BJ (cell line): ENCODE data around the gene NPBWR2. TPM values are rescaled to one million over a fixed set of nuclear protein-coding genes. Genes with fewer than 3 reads are reported as not detected.

Experiments used
- CTCF ChIA-PET: fragments of 350-600 bp; formaldehyde crosslinking; extraction: SDS; loops from one replicate; lab custom pipeline; 2021; ENCODE audit warnings: antibody characterized with exemption, inconsistent platforms; lab: Yijun Ruan, JAX
- POLR2A ChIA-PET: fragments of 300-600 bp; sonication (Branson Sonifier 250); formaldehyde crosslinking; extraction: SDS; loops from one replicate; lab custom pipeline; 2021; ENCODE audit warnings: antibody characterized with exemption; lab: Charles Lee
- DNase-seq: peaks from one replicate; pipeline ENCODE4 v3.0.0-alpha.2; 2011; ENCODE audit warnings: low read depth
- H3K27me3 ChIP-seq: 2 replicates; pipeline ENCODE4 v1.6.0; 2011; ENCODE audit warnings: low read length; ENCODE audit not compliant: control insufficient read depth, insufficient read depth
- H3K36me3 ChIP-seq: 2 replicates; pipeline ENCODE4 v1.5.1; 2011; ENCODE audit warnings: low read length; ENCODE audit not compliant: control insufficient read depth, insufficient read depth
- H3K4me3 ChIP-seq: 2 replicates; pipeline ENCODE4 v1.5.1; 2011; ENCODE audit warnings: low read depth, mild to moderate bottlenecking, control low read depth, low read length
- polyA plus RNA-seq: library from polyadenylated mRNA; depleted of rRNA; stranded (reverse); fragments of >200 nt; gene quantifications from 2 replicates; pipeline ENCODE4 v1.2.3, GENCODE V29; 2011
- TF ChIP-seq, protein P1 (sequence below): IDR thresholded peaks from 2 replicates; pipeline ENCODE4 v1.5.1; 2011; ENCODE audit warnings: low read depth, mild to moderate bottlenecking, control low read depth, inconsistent platforms, low read length, moderate library complexity; ENCODE audit not compliant: insufficient read depth

NPBWR2 gene
- polyA plus RNA-seq, 1 experiment = not detected

DNA sequence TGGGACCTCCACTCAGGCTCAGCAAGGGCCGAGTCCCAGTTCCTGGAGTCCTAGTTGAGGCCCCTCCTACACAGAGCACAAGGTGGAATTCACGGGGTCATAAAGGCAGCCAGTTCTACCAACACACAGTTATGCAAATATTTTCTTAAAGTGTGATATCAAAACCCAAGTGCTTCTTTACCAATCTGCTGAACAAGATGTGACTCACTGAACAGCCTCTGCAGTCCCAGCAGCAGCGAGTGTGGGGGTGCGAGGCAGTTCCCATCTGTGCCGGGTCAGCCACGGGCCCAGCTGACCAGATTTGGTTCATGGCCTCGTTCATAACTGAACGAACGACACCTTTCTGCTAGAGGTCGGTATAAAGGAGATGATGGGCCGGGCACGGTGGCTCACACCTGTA, 48.8 kb downstream of the NPBWR2 start:
- Histone ChIP-seq H3K4me3 (no peak overlapping the region), H3K27me3 (no peaks in the 10 kb centered on the region; the same call in 1 of the 2 replicates), H3K36me3 (no peaks in the 10 kb centered on the region)
- ChIA-PET POLR2A (no interaction called here), CTCF (interaction anchor here (0.9 to 8.0 kb wide), 7 partner anchors 8 to 78 kb away, joined by 3 to 76 read pairs (median 4); partner anchors contain the start of genes PRPF6 and SOX18)
- TF ChIP-seq, protein P1, sequence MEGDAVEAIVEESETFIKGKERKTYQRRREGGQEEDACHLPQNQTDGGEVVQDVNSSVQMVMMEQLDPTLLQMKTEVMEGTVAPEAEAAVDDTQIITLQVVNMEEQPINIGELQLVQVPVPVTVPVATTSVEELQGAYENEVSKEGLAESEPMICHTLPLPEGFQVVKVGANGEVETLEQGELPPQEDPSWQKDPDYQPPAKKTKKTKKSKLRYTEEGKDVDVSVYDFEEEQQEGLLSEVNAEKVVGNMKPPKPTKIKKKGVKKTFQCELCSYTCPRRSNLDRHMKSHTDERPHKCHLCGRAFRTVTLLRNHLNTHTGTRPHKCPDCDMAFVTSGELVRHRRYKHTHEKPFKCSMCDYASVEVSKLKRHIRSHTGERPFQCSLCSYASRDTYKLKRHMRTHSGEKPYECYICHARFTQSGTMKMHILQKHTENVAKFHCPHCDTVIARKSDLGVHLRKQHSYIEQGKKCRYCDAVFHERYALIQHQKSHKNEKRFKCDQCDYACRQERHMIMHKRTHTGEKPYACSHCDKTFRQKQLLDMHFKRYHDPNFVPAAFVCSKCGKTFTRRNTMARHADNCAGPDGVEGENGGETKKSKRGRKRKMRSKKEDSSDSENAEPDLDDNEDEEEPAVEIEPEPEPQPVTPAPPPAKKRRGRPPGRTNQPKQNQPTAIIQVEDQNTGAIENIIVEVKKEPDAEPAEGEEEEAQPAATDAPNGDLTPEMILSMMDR = no peak
- DNase-seq = no peak

DNA sequence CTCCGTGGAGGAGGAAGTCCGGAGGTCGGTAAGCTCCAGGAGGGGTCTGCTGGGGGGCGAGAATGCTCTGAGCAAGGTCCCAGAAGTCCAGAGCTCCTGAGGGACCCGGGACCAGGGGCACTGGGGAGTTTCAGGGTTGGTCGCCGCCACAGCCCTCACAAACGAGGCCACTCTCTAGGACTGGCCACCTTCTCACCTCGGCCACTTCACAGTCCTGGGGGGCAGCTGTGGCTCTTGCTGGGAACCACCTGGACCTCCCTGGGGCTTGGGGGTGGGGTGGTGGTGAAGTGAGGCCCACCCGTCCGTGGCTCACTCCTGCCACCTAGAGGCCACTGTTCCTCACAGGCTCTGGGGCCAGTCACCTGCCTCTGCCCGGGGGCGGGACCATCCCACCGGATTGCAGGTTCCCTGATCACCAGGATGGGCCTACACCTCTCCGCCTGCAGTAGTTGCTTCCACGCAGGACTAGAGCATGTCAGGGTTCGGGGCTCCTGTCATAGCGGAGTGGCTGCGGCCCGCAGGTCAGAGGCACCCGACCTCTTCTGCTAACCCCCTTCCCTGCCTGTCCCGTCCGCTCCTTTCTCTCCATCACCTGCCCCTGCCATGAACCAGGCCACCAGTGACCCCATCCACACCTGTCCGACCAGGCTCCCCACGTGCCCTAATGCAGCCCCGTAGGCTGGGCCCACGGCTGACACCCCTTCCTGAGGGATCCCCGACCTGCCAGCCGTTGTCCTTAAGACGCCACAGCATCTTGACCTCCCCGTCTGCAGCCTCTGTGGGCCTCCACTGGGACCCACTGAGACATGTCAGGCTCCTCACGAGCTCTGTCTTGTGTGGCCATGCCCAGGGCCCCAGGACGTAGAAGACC, 49.5 kb downstream of the NPBWR2 start:
- peaks cover 1% of the 10 kb centered on the region; the same call in 1 of the 2 replicates for H3K27me3 ChIP-seq
- TF ChIP-seq, protein P1 = peak; percentile 93
- H3K36me3 ChIP-seq = no peaks in the 10 kb centered on the region
- ChIA-PET CTCF (interaction anchor here (0.7 to 8.0 kb wide), 14 partner anchors 10 to 193 kb away, joined by 3 to 76 read pairs (median 6); partner anchors contain the start of genes C20orf204, PRPF6, SAMD10 and TPD52L2), POLR2A (no interaction called here)
- DNase-seq = no peak
- no peak overlapping the region for H3K4me3 ChIP-seq

DNA sequence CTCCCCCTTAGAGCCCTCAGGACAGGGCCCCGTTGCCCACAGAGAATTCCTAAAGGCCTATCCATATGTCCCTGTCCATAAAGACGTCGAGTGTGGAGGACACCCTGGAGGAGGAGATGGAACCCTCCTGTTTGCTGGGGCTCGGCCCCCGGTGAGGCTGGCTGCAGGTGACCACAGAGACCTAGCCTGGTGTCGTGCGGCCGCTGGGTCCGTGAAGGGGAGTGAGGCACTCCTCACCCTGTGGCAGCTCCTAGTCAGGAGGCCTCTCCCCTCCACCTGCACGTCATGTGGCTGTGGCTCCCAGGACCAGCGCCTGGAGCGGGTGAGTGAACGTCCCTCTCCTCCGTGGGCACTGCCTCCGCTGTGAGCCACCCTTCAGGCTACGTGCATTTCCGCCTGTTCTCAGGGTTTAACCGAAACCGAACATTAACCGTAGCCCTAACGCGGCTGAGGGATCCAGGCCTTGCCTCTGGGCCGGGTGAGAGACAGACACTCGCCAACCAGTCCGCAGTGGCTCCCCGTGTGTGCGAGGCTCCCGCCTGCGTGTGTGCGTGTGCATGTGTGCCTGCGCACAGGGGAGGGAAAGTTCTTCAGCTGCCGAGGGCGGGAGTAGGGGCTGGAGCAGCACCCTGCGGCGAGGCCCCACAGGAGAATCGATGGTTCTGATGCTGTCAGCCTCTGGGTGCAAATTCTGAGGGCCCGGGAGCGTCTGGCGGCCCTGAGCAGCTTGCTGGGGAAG, 50.3 kb downstream of the NPBWR2 start:
- no peak for DNase-seq
- no peaks in the 10 kb centered on the region for H3K36me3 ChIP-seq
- no peak overlapping the region for H3K4me3 ChIP-seq
- TF ChIP-seq, protein P1 = no peak
- POLR2A ChIA-PET = no interaction called here
- H3K27me3 ChIP-seq = peaks cover 5% of the 10 kb centered on the region; the same call in 1 of the 2 replicates
- CTCF ChIA-PET = interaction anchor here (0.7 to 8.0 kb wide), 10 partner anchors 10 to 192 kb away, joined by 3 to 76 read pairs (median 6); partner anchors contain the start of genes C20orf204, PRPF6, SAMD10 and TPD52L2

DNA sequence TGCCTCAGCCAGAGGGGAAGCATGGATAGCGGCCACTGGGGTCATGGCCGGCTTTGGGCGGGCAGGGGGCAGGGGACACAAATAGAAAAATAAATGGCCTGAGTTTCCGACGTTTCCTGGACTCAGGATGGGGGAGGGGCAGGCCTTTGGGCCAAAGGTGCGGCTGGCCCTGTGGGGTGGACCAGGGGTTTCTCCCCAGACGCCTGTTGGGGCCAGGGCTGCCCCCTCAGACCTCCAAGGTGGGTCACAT, 50.8 kb downstream of the NPBWR2 start:
- Histone ChIP-seq H3K4me3 (no peak overlapping the region), H3K27me3 (peaks cover 7% of the 10 kb centered on the region; the same call in 1 of the 2 replicates), H3K36me3 (no peaks in the 10 kb centered on the region)
- CTCF ChIA-PET = interaction anchor here (1.4 to 8.0 kb wide), 2 partner anchors 17 to 77 kb away, joined by 20 to 76 read pairs; partner anchors contain the start of genes PRPF6 and SAMD10
- no peak for DNase-seq
- POLR2A ChIA-PET = no interaction called here
- TF ChIP-seq, protein P1 = no peak
